HEK293 (cell line): ENCODE measurements around the gene LMOD3.

Source experiments
- CTCF ChIA-PET: fragments of 350-600 bp; formaldehyde crosslinking; extraction: SDS; loops from one replicate; lab custom pipeline; 2021; ENCODE audit warnings: antibody characterized with exemption; lab: Yijun Ruan, JAX
- POLR2A ChIA-PET: fragments of 300-600 bp; formaldehyde crosslinking; extraction: SDS; loops from one replicate; lab custom pipeline; 2020; ENCODE audit warnings: antibody characterized with exemption, inconsistent platforms; lab: Yijun Ruan, JAX
- H3K27ac ChIP-seq: fragments of 200-500 bp; sonication (Bioruptor generic); 2 replicates; pipeline ENCODE4 v1.5.1; 2014; ENCODE audit warnings: low read depth, low read length, control low read depth, inconsistent platforms; ENCODE audit errors: extremely low read depth
- H3K36me3 ChIP-seq, 2 experiments: fragments of 200-500 bp in 1 of 2; sonication (Bioruptor generic) in 1 of 2; 1 replicate in 1 of 2; 2 replicates in 1 of 2; pipeline ENCODE4 v1.5.1; 2014 to 2017; ENCODE audit warnings: inconsistent platforms in 2 of 2, low read length in 2 of 2; ENCODE audit not compliant: control insufficient read depth in 2 of 2, insufficient read depth in 1 of 2
- H3K4me1 ChIP-seq: fragments of 200-500 bp; sonication (Bioruptor generic); 2 replicates; pipeline ENCODE4 v1.5.1; 2014; ENCODE audit warnings: mild to moderate bottlenecking, low read length, inconsistent platforms; ENCODE audit not compliant: control insufficient read depth, insufficient read depth
- H3K4me3 ChIP-seq: 2 replicates; pipeline ENCODE4 v1.5.1; 2011; ENCODE audit warnings: low read depth, mild to moderate bottlenecking, control low read depth, low read length, moderate library complexity
- H3K9me3 ChIP-seq: fragments of 200-500 bp; sonication (Bioruptor generic); 2 replicates; pipeline ENCODE4 v1.5.1; 2014; ENCODE audit warnings: low read depth, low read length, inconsistent platforms; ENCODE audit not compliant: control insufficient read depth, insufficient read depth
- HIC1 ChIP-seq: fragments of 450-650 bp; formaldehyde crosslinking; IDR thresholded peaks from 2 replicates; pipeline ENCODE4 v1.5.1; 2016; ENCODE audit warnings: missing biosample characterization, missing genetic modification characterization
- KLF7 ChIP-seq: fragments of 450-650 bp; formaldehyde crosslinking; IDR thresholded peaks from 2 replicates; pipeline ENCODE4 v1.5.1; 2016; ENCODE audit warnings: missing biosample characterization, missing genetic modification characterization, borderline replicate concordance
- MZF1 ChIP-seq: fragments of 450-650 bp; formaldehyde crosslinking; IDR thresholded peaks from 2 replicates; pipeline ENCODE4 v1.5.1; 2017; ENCODE audit warnings: missing biosample characterization, missing genetic modification characterization, borderline replicate concordance
- PBX3 ChIP-seq: sonication (generic); formaldehyde crosslinking; IDR thresholded peaks from 2 replicates; pipeline ENCODE4 v1.8.1; 2022; ENCODE audit warnings: mild to moderate bottlenecking, moderate library complexity, missing genetic modification reagents
- PRDM6 ChIP-seq: fragments of 450-650 bp; formaldehyde crosslinking; IDR thresholded peaks from 2 replicates; pipeline ENCODE4 v1.5.1; 2017; ENCODE audit warnings: missing biosample characterization, missing genetic modification characterization
- REPIN1 ChIP-seq: fragments of 450-650 bp; formaldehyde crosslinking; IDR thresholded peaks from 2 replicates; pipeline ENCODE4 v1.5.1; 2017; ENCODE audit warnings: missing biosample characterization, missing genetic modification characterization, low read depth
- ZEB2 ChIP-seq: fragments of 450-650 bp; formaldehyde crosslinking; IDR thresholded peaks from 2 replicates; pipeline ENCODE4 v1.5.1; 2016; ENCODE audit warnings: missing biosample characterization, missing genetic modification characterization
- ZNF16 ChIP-seq: fragments of 450-650 bp; formaldehyde crosslinking; IDR thresholded peaks from 2 replicates; pipeline ENCODE4 v1.5.1; 2016; ENCODE audit warnings: low read depth, missing biosample characterization, missing genetic modification characterization
- ZNF248 ChIP-seq: fragments of 450-650 bp; formaldehyde crosslinking; IDR thresholded peaks from 2 replicates; pipeline ENCODE4 v1.5.1; 2017; ENCODE audit warnings: missing biosample characterization, missing genetic modification characterization
- ZNF366 ChIP-seq: fragments of 450-650 bp; formaldehyde crosslinking; conservative IDR thresholded peaks from 2 replicates; pipeline ENCODE4 v1.5.1; 2016; ENCODE audit warnings: missing biosample characterization, missing genetic modification characterization
- ZNF398 ChIP-seq: fragments of 450-650 bp; formaldehyde crosslinking; IDR thresholded peaks from 2 replicates; pipeline ENCODE4 v1.5.1; 2017; ENCODE audit warnings: missing biosample characterization, missing genetic modification characterization
- ZNF449 ChIP-seq: fragments of 450-650 bp; formaldehyde crosslinking; IDR thresholded peaks from 2 replicates; pipeline ENCODE4 v1.5.1; 2017; ENCODE audit warnings: missing biosample characterization, mild to moderate bottlenecking, missing genetic modification characterization, moderate library complexity
- ZNF501 ChIP-seq: fragments of 450-650 bp; formaldehyde crosslinking; IDR thresholded peaks from 2 replicates; pipeline ENCODE4 v1.5.1; 2016; ENCODE audit warnings: missing biosample characterization, missing genetic modification characterization
- ZNF510 ChIP-seq: fragments of 450-650 bp; formaldehyde crosslinking; IDR thresholded peaks from 2 replicates; pipeline ENCODE4 v1.5.1; 2018; ENCODE audit warnings: mild to moderate bottlenecking, missing genetic modification characterization, missing biosample characterization; ENCODE audit not compliant: insufficient replicate concordance
- ZNF513 ChIP-seq: fragments of 450-650 bp; IDR thresholded peaks from 2 replicates; pipeline ENCODE4 v1.5.1; 2018; ENCODE audit warnings: missing biosample characterization, missing genetic modification characterization
- ZNF580 ChIP-seq: fragments of 450-650 bp; formaldehyde crosslinking; IDR thresholded peaks from 2 replicates; pipeline ENCODE4 v1.5.1; 2016; ENCODE audit warnings: missing biosample characterization, missing genetic modification characterization
- ZNF654 ChIP-seq: fragments of 450-650 bp; formaldehyde crosslinking; IDR thresholded peaks from 2 replicates; pipeline ENCODE4 v1.5.1; 2016; ENCODE audit warnings: low read depth, missing biosample characterization, missing genetic modification characterization
- ZNF664 ChIP-seq: fragments of 450-650 bp; formaldehyde crosslinking; IDR thresholded peaks from 2 replicates; pipeline ENCODE4 v1.5.1; 2016; ENCODE audit warnings: missing biosample characterization, missing genetic modification characterization

The LMOD3 gene

GRCh38 chr3:69120879-69121464 is 1.4 kb downstream of the LMOD3 start (continued):
- TF ChIP-seq PBX3 (CRISPR knock-in tag) (no peak), ZNF654 (peak; percentile 71)
- TF ChIP-seq, all 188 proteins: peak for 7

- Histone ChIP-seq H3K36me3 (no peaks in the 10 kb centered on the region), H3K27ac (no peak overlapping the region), H3K4me1 (no peaks in the 10 kb centered on the region), H3K9me3 (no peaks in the 10 kb centered on the region), H3K4me3 (no peak overlapping the region)
- ChIA-PET CTCF (interaction anchor here (0.6 to 4.1 kb wide), 17 partner anchors 13 to 552 kb away, joined by 3 to 42 read pairs (median 3); no protein-coding TSS in a partner anchor), POLR2A (no interaction called here)
- peak; percentile 96 for TF ChIP-seq ZNF513
- TF ChIP-seq KLF7 (tag by site-specific recombination) = no peak
Observed at GRCh38 chr3:69119681-69120080, 2.7 kb downstream of the LMOD3 start.

GRCh38 chr3:69119138-69119537 is 3.3 kb downstream of the LMOD3 start:
- POLR2A ChIA-PET = no interaction called here
- Histone ChIP-seq H3K4me3 (no peak overlapping the region), H3K36me3 (no peaks in the 10 kb centered on the region), H3K4me1 (no peaks in the 10 kb centered on the region), H3K9me3 (no peaks in the 10 kb centered on the region), H3K27ac (no peak overlapping the region)
- CTCF ChIA-PET = interaction anchor here (0.6 to 4.1 kb wide), 7 partner anchors 13 to 552 kb away, joined by 3 to 42 read pairs (median 5); no protein-coding TSS in a partner anchor
- TF ChIP-seq PRDM6 = no peak
- TF ChIP-seq HIC1 (tag by site-specific recombination) = no peak
- TF ChIP-seq ZNF398 (tag by site-specific recombination) = no peak
- TF ChIP-seq ZNF664 (tag by site-specific recombination) = no peak
- no peak for TF ChIP-seq ZNF449
- no peak for TF ChIP-seq ZNF16 (tag by site-specific recombination)
- TF ChIP-seq REPIN1 (tag by site-specific recombination) = no peak
- TF ChIP-seq ZNF510 = no peak
- TF ChIP-seq ZNF501 (tag by site-specific recombination) = no peak
- TF ChIP-seq ZNF366 (tag by site-specific recombination) = no peak
- no peak for TF ChIP-seq MZF1 (tag by site-specific recombination)
- TF ChIP-seq ZNF654 = no peak
- TF ChIP-seq ZNF580 (tag by site-specific recombination) = no peak
- TF ChIP-seq ZEB2 (tag by site-specific recombination) = no peak
- no peak for TF ChIP-seq ZNF248
